Caco-2 (cell line): Measurements from ENCODE around the gene IGFN1. TPM values are rescaled to one million over a fixed set of nuclear protein-coding genes. Genes with fewer than 3 reads are reported as not detected.

Experiments
- BruUV-seq: library from RNA; stranded (reverse); fragments of 400-500 nt; replicated peaks from 2 replicates; lab custom pipeline; 2021; lab: Mats Ljungman, UMichigan
- CTCF ChIA-PET: fragments of 300-600 bp; sonication (Branson Sonifier 250); formaldehyde crosslinking; loops from one replicate; lab custom pipeline; 2022; ENCODE audit warnings: antibody characterized with exemption; lab: Charles Lee
- POLR2A ChIA-PET: fragments of 300-600 bp; sonication (Branson Sonifier 250); formaldehyde crosslinking; loops from one replicate; lab custom pipeline; 2022; ENCODE audit warnings: antibody characterized with exemption; lab: Charles Lee
- DNase-seq, 2 experiments: peaks; one replicate each; pipeline versions ENCODE4 v3.0.0 to v3.0.0-alpha.2; 2020 to 2022
- H3K27me3 ChIP-seq: replicated peaks from 2 replicates; pipeline ENCODE4 v1.6.0; 2011; ENCODE audit warnings: low read length; ENCODE audit not compliant: control insufficient read depth, insufficient read depth
- H3K36me3 ChIP-seq: 2 replicates; pipeline ENCODE4 v1.5.1; 2011; ENCODE audit warnings: low read length; ENCODE audit not compliant: control insufficient read depth, insufficient read depth
- H3K4me1 ChIP-seq: fragments of 250-450 bp; sonication (Bioruptor Pico); 2 replicates; pipeline ENCODE4 v1.5.1; 2020; ENCODE audit warnings: mild to moderate bottlenecking
- H3K4me3 ChIP-seq: 2 replicates; pipeline ENCODE4 v1.5.1; 2011; ENCODE audit warnings: low read depth, mild to moderate bottlenecking, control low read depth, low read length
- H3K9me3 ChIP-seq: fragments of 250-450 bp; sonication (Bioruptor Pico); 2 replicates; pipeline ENCODE4 v1.5.1; 2020; ENCODE audit warnings: mild to moderate bottlenecking, moderate library complexity
- H3K27ac Mint-ChIP-seq: one replicate; pipeline ENCODE4 v1.8.0; 2022; ENCODE audit warnings: mixed read lengths; ENCODE audit not compliant: unreplicated experiment
- H3K27me3 Mint-ChIP-seq: one replicate; pipeline ENCODE4 v1.8.0; 2022; ENCODE audit warnings: mixed read lengths; ENCODE audit not compliant: insufficient read depth, unreplicated experiment
- H3K36me3 Mint-ChIP-seq: one replicate; pipeline ENCODE4 v1.8.0; 2022; ENCODE audit warnings: mild to moderate bottlenecking, mixed read lengths; ENCODE audit not compliant: insufficient read depth, unreplicated experiment
- H3K4me1 Mint-ChIP-seq: one replicate; pipeline ENCODE4 v1.8.0; 2022; ENCODE audit warnings: low read depth, mixed read lengths; ENCODE audit not compliant: unreplicated experiment
- H3K4me3 Mint-ChIP-seq: one replicate; pipeline ENCODE4 v1.8.0; 2022; ENCODE audit warnings: mild to moderate bottlenecking, moderate library complexity, mixed read lengths; ENCODE audit not compliant: unreplicated experiment
- H3K9me3 Mint-ChIP-seq: one replicate; pipeline ENCODE4 v1.8.0; 2022; ENCODE audit warnings: mixed read lengths; ENCODE audit not compliant: unreplicated experiment
- intact Hi-C: fragments of 100-400 bp; cut with micrococcal nuclease; formaldehyde crosslinking; loops from one replicate; pipeline ENCODE4 v1.10.0; 2022; ENCODE audit not compliant: unreplicated experiment
- total RNA-seq: library from RNA; stranded (reverse); gene quantifications from 2 replicates; pipeline ENCODE4 v1.2.3, GENCODE V29; 2022
- TF ChIP-seq, protein P1 (sequence below), 2 experiments: fragments of 200-600 bp in 1 of 2; IDR thresholded peaks; 1 replicate in 1 of 2; 2 replicates in 1 of 2; pipeline versions ENCODE4 v1.5.1 to v1.8.0; 2011 to 2022; ENCODE audit warnings: antibody characterized with exemption in 1 of 2, control low read depth in 1 of 2, inconsistent platforms in 1 of 2, low read depth in 1 of 2, low read length in 1 of 2, mild to moderate bottlenecking in 1 of 2, moderate library complexity in 1 of 2; ENCODE audit not compliant: insufficient read depth in 1 of 2, severe bottlenecking in 1 of 2, unreplicated experiment in 1 of 2

The IGFN1 gene
- total RNA-seq, 1 experiment from 2014 or later, result 0.23 TPM

DNA sequence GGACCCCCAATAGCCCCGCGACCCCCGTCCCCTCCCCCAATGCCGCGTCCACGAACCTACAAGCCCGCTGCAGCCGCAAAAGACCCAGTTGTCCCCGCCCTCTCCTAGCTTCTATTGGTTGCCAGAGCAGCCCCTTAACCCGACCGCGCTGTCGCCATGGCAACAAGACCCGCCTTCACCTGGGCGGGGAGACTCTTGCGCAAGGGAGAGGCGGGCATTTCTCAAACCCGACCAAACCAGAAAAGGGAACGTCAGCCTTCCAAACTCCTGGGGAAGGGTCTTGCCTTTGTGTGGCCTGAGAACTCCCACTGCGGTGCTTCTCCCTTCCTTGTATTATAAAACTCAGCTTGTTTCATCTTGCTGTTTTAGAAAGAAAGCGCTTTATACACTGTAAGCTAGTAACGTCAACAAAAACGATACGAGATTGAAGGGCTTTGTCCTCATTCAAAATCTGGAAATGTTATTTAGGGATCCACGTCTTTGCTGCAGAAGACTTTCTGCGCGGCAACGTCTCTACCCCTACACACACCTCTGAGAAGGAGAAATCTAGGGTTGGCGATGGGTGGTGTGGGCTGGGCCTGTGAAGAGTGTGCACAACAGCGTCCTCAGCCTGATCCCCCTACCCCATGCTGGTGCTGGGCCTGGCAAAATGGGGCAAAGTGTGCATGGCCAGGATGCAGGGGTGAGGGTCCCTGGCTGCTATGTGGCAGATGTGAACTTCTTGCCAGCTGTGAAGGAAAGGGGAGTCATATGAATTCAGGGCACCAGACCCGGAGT lies 36.0 kb upstream of the IGFN1 start, which contains the start of gene TMEM9:
TSS of gene TMEM9 (minus strand) at position 86 of the 777 bp plus-strand sequence. CDS start 551 bp downstream, outside the sequence.
- no TSS peak for BruUV-seq
- POLR2A ChIA-PET, result interaction anchor here (1.3 kb wide), 1 partner anchor 17 kb away, joined by 5 read pairs; no protein-coding TSS in a partner anchor
- no peaks in the 10 kb centered on the region for H3K4me1 Mint-ChIP-seq
- H3K4me3 Mint-ChIP-seq, result peak within 1 kb of the TSS; percentile 84
- H3K27me3 Mint-ChIP-seq, result no peaks in the 10 kb centered on the region
- TF ChIP-seq, protein P1, sequence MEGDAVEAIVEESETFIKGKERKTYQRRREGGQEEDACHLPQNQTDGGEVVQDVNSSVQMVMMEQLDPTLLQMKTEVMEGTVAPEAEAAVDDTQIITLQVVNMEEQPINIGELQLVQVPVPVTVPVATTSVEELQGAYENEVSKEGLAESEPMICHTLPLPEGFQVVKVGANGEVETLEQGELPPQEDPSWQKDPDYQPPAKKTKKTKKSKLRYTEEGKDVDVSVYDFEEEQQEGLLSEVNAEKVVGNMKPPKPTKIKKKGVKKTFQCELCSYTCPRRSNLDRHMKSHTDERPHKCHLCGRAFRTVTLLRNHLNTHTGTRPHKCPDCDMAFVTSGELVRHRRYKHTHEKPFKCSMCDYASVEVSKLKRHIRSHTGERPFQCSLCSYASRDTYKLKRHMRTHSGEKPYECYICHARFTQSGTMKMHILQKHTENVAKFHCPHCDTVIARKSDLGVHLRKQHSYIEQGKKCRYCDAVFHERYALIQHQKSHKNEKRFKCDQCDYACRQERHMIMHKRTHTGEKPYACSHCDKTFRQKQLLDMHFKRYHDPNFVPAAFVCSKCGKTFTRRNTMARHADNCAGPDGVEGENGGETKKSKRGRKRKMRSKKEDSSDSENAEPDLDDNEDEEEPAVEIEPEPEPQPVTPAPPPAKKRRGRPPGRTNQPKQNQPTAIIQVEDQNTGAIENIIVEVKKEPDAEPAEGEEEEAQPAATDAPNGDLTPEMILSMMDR (IDR thresholded peaks at IDR 0.05; ENCODE audit: insufficient read depth in 1 of 2, low read depth in 1 of 2, low read length in 1 of 2, severe bottlenecking in 1 of 2, unreplicated experiment in 1 of 2), result no peak
- DNase-seq, result peak; percentile 96 to 97
- CTCF ChIA-PET, result interaction anchor here (0.6 to 1.6 kb wide), 6 partner anchors 15 to 532 kb away, joined by 3 to 10 read pairs (median 4); no protein-coding TSS in a partner anchor
- H3K9me3 Mint-ChIP-seq, result no peaks in the 10 kb centered on the region
- peaks cover 2% of the 10 kb centered on the region for H3K36me3 ChIP-seq
- H3K9me3 ChIP-seq, result no peaks in the 10 kb centered on the region
- peak within 1 kb of the TSS; percentile 86 for H3K27ac Mint-ChIP-seq
- H3K4me3 ChIP-seq, result peak within 1 kb of the TSS; percentile 86
- H3K27me3 ChIP-seq, result no peaks in the 10 kb centered on the region
- H3K36me3 Mint-ChIP-seq, result peaks cover 28% of the 10 kb centered on the region
- intact Hi-C loops, result loop anchor here (1.0 kb wide), 1 partner anchor 16 kb away; no protein-coding TSS in a partner anchor
- peaks cover 12% of the 10 kb centered on the region for H3K4me1 ChIP-seq

DNA sequence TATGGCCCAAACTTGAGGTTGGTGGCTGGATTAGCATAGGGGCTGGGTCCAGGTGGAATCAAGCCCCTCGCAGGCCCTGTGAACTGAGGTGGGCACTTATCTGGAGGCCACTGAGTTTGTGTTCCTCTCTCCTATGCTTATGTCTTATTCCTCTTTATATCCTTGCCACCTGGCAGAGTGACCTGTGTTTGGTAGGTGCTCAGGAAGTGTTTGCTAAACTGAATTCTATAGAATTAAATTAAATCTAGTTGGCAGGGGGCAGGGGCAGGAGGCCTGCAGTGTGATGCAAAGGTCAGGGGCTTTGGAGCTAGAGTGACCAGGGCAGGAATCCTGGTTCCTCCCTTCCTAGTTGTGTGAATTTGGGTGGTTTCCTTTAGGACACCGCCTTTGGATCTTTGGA lies 35.3 kb upstream of the IGFN1 start:
- POLR2A ChIA-PET, result no interaction called here
- CTCF ChIA-PET, result no interaction called here

DNA sequence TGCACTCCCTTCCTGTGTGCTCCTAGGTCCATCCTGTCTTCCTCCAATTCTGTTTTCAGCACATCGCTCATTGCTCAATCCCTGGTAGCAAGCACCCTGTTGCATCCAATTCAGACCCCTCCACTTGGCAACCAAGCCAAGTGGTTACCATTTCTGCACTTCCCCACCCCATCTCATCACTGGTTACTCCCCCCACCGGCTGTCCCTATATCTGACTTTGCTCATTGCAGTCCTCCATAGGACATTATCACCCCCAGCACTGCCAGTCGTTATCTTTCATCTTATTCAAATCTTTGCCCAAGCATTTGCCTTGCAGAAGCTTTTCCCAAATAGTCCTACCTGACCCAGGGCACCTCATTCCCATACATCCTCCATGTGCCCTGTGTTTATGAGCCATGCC lies 34.3 kb upstream of the IGFN1 start:
- no peaks in the 10 kb centered on the region for H3K9me3 Mint-ChIP-seq
- TF ChIP-seq, protein P1 (IDR thresholded peaks at IDR 0.05; ENCODE audit: insufficient read depth in 1 of 2, low read depth in 1 of 2, low read length in 1 of 2, severe bottlenecking in 1 of 2, unreplicated experiment in 1 of 2), result no peak
- intact Hi-C loops, result no loop called here
- H3K4me3 Mint-ChIP-seq, result no peak overlapping the region
- peaks cover 19% of the 10 kb centered on the region for H3K36me3 Mint-ChIP-seq
- no peaks in the 10 kb centered on the region for H3K4me1 Mint-ChIP-seq
- Histone ChIP-seq H3K9me3 (no peaks in the 10 kb centered on the region), H3K27me3 (no peaks in the 10 kb centered on the region), H3K36me3 (no peaks in the 10 kb centered on the region; the same call in 1 of the 2 replicates), H3K4me3 (no peak overlapping the region), H3K4me1 (peaks cover 12% of the 10 kb centered on the region)
- H3K27me3 Mint-ChIP-seq, result no peaks in the 10 kb centered on the region
- CTCF ChIA-PET, result no interaction called here
- BruUV-seq, result no TSS peak
- DNase-seq, result no peak
- no peak overlapping the region for H3K27ac Mint-ChIP-seq
- POLR2A ChIA-PET, result no interaction called here

More for the DNA sequence above, 35.3 kb upstream of the IGFN1 start:
- Histone ChIP-seq H3K9me3 (no peaks in the 10 kb centered on the region), H3K27me3 (no peaks in the 10 kb centered on the region), H3K4me3 (no peak overlapping the region), H3K36me3 (no peaks in the 10 kb centered on the region; the same call in 1 of the 2 replicates), H3K4me1 (peaks cover 12% of the 10 kb centered on the region)
- no peak overlapping the region for H3K27ac Mint-ChIP-seq
- no peaks in the 10 kb centered on the region for H3K9me3 Mint-ChIP-seq
- no TSS peak for BruUV-seq
- peaks cover 25% of the 10 kb centered on the region for H3K36me3 Mint-ChIP-seq
- intact Hi-C loops, result no loop called here
- no peaks in the 10 kb centered on the region for H3K27me3 Mint-ChIP-seq
- H3K4me3 Mint-ChIP-seq, result no peak overlapping the region
- TF ChIP-seq, protein P1 (IDR thresholded peaks at IDR 0.05; ENCODE audit: insufficient read depth in 1 of 2, low read depth in 1 of 2, low read length in 1 of 2, severe bottlenecking in 1 of 2, unreplicated experiment in 1 of 2), result no peak
- H3K4me1 Mint-ChIP-seq, result no peaks in the 10 kb centered on the region
- DNase-seq, result no peak
